GM23338 (cell line): ENCODE results near the gene ERBB4.

Source experiments
- CREB1 ChIP-seq: fragments of 250-450 bp; sonication (Bioruptor Pico); IDR thresholded peaks from 2 replicates; pipeline ENCODE4 v1.5.0; 2020; ENCODE audit warnings: low read depth, mild to moderate bottlenecking, moderate library complexity
- EZH2 ChIP-seq: fragments of 200-600 bp; sonication (generic); IDR thresholded peaks from one replicate; pipeline ENCODE4 v1.8.0; 2017; ENCODE audit warnings: antibody characterized with exemption, mild to moderate bottlenecking, low read depth; ENCODE audit not compliant: unreplicated experiment
- EZH2phosphoT487 ChIP-seq: fragments of 200-600 bp; sonication (generic); IDR thresholded peaks from one replicate; pipeline ENCODE4 v1.8.1; 2018; ENCODE audit warnings: antibody characterized with exemption; ENCODE audit not compliant: unreplicated experiment
- POLR2AphosphoS5 ChIP-seq: IDR thresholded peaks from 2 replicates; pipeline ENCODE4 v1.6.1; 2016; ENCODE audit warnings: antibody characterized with exemption, low read depth
- ZNF114 ChIP-seq: fragments of 250-450 bp; sonication (Bioruptor Pico); IDR thresholded peaks from 2 replicates; pipeline ENCODE4 v1.5.0; 2020; ENCODE audit warnings: mild to moderate bottlenecking, moderate library complexity
- ZNF331 ChIP-seq: fragments of 250-450 bp; sonication (Bioruptor Pico); IDR thresholded peaks from 2 replicates; pipeline ENCODE4 v1.5.0; 2020; ENCODE audit warnings: low read depth, mild to moderate bottlenecking, moderate library complexity
- TF ChIP-seq, protein P1 (sequence below), 2 experiments: fragments of 200-600 bp in 1 of 2; sonication (generic) in 1 of 2; conservative IDR thresholded peaks; 2 replicates each; pipeline versions ENCODE4 v1.5.1 to v1.6.1; 2016 to 2017; ENCODE audit warnings: antibody characterized with exemption in 2 of 2, low read depth in 2 of 2, mild to moderate bottlenecking in 2 of 2, moderate library complexity in 1 of 2
- TF ChIP-seq, protein P2 (sequence below): IDR thresholded peaks from one replicate; pipeline ENCODE4 v1.6.1; 2018; ENCODE audit warnings: antibody characterized with exemption; ENCODE audit not compliant: unreplicated experiment
- TF ChIP-seq, protein P3 (sequence below): IDR thresholded peaks from 2 replicates; pipeline ENCODE4 v1.6.1; 2016; ENCODE audit warnings: antibody characterized with exemption

DNA sequence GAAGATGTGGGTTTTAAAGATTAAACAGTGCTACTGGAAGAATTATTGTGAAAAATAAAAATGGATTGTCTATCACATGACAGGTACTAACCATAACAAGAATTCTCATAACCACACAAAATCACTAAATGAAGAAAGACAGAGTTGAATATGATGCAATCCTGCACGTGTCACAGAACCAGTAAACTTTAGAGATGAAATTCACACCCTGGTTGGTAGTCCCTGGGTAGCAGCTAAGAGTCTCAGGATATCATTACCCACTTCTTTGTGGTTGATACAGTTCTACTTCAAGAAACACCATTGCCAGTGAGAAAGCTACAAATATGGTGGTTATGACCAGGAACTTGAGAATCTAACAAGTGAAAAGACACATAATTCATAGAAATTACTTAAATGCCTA is 450.2 kb downstream of the ERBB4 start:
- TF ChIP-seq POLR2AphosphoS5 = no peak
- TF ChIP-seq, protein P1, sequence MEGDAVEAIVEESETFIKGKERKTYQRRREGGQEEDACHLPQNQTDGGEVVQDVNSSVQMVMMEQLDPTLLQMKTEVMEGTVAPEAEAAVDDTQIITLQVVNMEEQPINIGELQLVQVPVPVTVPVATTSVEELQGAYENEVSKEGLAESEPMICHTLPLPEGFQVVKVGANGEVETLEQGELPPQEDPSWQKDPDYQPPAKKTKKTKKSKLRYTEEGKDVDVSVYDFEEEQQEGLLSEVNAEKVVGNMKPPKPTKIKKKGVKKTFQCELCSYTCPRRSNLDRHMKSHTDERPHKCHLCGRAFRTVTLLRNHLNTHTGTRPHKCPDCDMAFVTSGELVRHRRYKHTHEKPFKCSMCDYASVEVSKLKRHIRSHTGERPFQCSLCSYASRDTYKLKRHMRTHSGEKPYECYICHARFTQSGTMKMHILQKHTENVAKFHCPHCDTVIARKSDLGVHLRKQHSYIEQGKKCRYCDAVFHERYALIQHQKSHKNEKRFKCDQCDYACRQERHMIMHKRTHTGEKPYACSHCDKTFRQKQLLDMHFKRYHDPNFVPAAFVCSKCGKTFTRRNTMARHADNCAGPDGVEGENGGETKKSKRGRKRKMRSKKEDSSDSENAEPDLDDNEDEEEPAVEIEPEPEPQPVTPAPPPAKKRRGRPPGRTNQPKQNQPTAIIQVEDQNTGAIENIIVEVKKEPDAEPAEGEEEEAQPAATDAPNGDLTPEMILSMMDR (conservative IDR thresholded peaks at IDR 0.05; ENCODE audit: low read depth in 2 of 2) = no peak
- TF ChIP-seq, protein P2, sequence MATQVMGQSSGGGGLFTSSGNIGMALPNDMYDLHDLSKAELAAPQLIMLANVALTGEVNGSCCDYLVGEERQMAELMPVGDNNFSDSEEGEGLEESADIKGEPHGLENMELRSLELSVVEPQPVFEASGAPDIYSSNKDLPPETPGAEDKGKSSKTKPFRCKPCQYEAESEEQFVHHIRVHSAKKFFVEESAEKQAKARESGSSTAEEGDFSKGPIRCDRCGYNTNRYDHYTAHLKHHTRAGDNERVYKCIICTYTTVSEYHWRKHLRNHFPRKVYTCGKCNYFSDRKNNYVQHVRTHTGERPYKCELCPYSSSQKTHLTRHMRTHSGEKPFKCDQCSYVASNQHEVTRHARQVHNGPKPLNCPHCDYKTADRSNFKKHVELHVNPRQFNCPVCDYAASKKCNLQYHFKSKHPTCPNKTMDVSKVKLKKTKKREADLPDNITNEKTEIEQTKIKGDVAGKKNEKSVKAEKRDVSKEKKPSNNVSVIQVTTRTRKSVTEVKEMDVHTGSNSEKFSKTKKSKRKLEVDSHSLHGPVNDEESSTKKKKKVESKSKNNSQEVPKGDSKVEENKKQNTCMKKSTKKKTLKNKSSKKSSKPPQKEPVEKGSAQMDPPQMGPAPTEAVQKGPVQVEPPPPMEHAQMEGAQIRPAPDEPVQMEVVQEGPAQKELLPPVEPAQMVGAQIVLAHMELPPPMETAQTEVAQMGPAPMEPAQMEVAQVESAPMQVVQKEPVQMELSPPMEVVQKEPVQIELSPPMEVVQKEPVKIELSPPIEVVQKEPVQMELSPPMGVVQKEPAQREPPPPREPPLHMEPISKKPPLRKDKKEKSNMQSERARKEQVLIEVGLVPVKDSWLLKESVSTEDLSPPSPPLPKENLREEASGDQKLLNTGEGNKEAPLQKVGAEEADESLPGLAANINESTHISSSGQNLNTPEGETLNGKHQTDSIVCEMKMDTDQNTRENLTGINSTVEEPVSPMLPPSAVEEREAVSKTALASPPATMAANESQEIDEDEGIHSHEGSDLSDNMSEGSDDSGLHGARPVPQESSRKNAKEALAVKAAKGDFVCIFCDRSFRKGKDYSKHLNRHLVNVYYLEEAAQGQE = no peak
- TF ChIP-seq, protein P3, sequence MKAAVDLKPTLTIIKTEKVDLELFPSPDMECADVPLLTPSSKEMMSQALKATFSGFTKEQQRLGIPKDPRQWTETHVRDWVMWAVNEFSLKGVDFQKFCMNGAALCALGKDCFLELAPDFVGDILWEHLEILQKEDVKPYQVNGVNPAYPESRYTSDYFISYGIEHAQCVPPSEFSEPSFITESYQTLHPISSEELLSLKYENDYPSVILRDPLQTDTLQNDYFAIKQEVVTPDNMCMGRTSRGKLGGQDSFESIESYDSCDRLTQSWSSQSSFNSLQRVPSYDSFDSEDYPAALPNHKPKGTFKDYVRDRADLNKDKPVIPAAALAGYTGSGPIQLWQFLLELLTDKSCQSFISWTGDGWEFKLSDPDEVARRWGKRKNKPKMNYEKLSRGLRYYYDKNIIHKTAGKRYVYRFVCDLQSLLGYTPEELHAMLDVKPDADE = no peak
- no peak for TF ChIP-seq ZNF114 (CRISPR knock-in tag)
- TF ChIP-seq EZH2 = no peak
- TF ChIP-seq EZH2phosphoT487 = no peak
- no peak for TF ChIP-seq ZNF331 (CRISPR knock-in tag)
- TF ChIP-seq CREB1 (CRISPR knock-in tag) = no peak
